Heart left ventricle (tissue), 16 donors: ENCODE measurements around the gene RANBP3. TPM values are rescaled to one million over a fixed set of nuclear protein-coding genes. Genes with fewer than 3 reads are reported as not detected.
A peak's percentile ranks its signal among the peaks of the same experiment; 100 is the strongest.

ENCODE experiments used
- ATAC-seq, 4 donors: fragments of 200-7000 bp; cut with Tn5 transposase; one replicate each; pipeline ENCODE4 v1.9.1; 2020 to 2022; ENCODE audit warnings: moderate library complexity in 4 of 4, mild to moderate bottlenecking in 3 of 4, moderate number of reproducible peaks in 1 of 4
- DNase-seq, 5 donors: peaks; one replicate each; pipeline ENCODE4 v3.0.0-alpha.2; 2020
- H3K27ac ChIP-seq, 12 donors: fragments of 200-600 bp; sonication (generic) in 4 of 12; one replicate each; pipeline versions ENCODE4 v1.5.0 to v1.8.0; 2016 to 2022; ENCODE audit warnings: mild to moderate bottlenecking in 2 of 12
- H3K27me3 ChIP-seq, 9 donors: fragments of 200-600 bp; sonication (generic) in 2 of 9; one replicate each; pipeline versions ENCODE4 v1.5.1 to v1.8.0; 2016 to 2022; ENCODE audit warnings: mild to moderate bottlenecking in 3 of 9
- H3K36me3 ChIP-seq, 9 donors: fragments of 200-600 bp; sonication (generic) in 2 of 9; one replicate each; pipeline versions ENCODE4 v1.5.0 to v1.8.0; 2018 to 2022; ENCODE audit warnings: mild to moderate bottlenecking in 2 of 9
- H3K4me1 ChIP-seq, 12 donors: fragments of 200-600 bp; sonication (generic) in 4 of 12; one replicate each; pipeline versions ENCODE4 v1.5.0 to v1.8.0; 2016 to 2022; ENCODE audit warnings: mild to moderate bottlenecking in 3 of 12
- H3K4me3 ChIP-seq, 12 donors: fragments of 200-600 bp; sonication (generic) in 4 of 12; one replicate each; pipeline versions ENCODE4 v1.5.0 to v1.8.0; 2017 to 2022; ENCODE audit warnings: mild to moderate bottlenecking in 9 of 12, moderate library complexity in 4 of 12
- H3K9me3 ChIP-seq, 12 donors: fragments of 200-600 bp; sonication (generic) in 4 of 12; one replicate each; pipeline versions ENCODE4 v1.5.0 to v1.8.0; 2016 to 2022; ENCODE audit warnings: mild to moderate bottlenecking in 1 of 12
- CTCF ChIP-seq, 12 donors: fragments of 200-600 bp; sonication (generic) in 4 of 12; IDR thresholded peaks; one replicate each; pipeline versions ENCODE4 v1.5.0 to v1.8.0; 2018 to 2022; ENCODE audit warnings: antibody characterized with exemption in 12 of 12, mild to moderate bottlenecking in 5 of 12
- POLR2A ChIP-seq, 2 donors: fragments of 450-650 bp; IDR thresholded peaks; one replicate each; pipeline ENCODE4 v1.6.1; 2017; ENCODE audit warnings: antibody characterized with exemption in 2 of 2, mild to moderate bottlenecking in 2 of 2, moderate library complexity in 2 of 2
- WGBS, 4 donors: extraction: QIAGEN DNeasy Blood & Tissue Kit in 2 of 4; methylation state at CpG; one replicate each; pipeline versions ENCODE4 v1.1.5 to v1.1.7; 2013 to 2018; 5-methylcytosine and 5-hydroxymethylcytosine counted together
- intact Hi-C, 10 donors: fragments of 100-400 bp; cut with DNase I; formaldehyde crosslinking; loops; one replicate each; pipeline versions ENCODE4 v1.11.1 to v1.14.2; 2022
- polyA plus RNA-seq, 2 donors: library from polyadenylated mRNA; stranded (reverse); fragments of 200-250 nt; gene quantifications; one replicate each; pipeline ENCODE4 v1.2.3, GENCODE V29; 2013
- total RNA-seq, 9 donors: library from RNA; depleted of rRNA in 2 of 9; stranded (reverse); fragments of >200 nt in 2 of 9; fragmentation: NEBNext Ultra II Directional in 3 of 9; extraction: Animal tissue kit (Norgen Biotek cat#: 25700) in 3 of 9; gene quantifications; one replicate each; pipeline versions ENCODE4 v1.1.0 to v1.2.4, GENCODE V29; 2016 to 2023
- donor health status: ischemic (EF 13 %, LVEDD 7.1; RV severe dilation, severe dysfunction).
- donor health status: healthy with polysubstance abuse.
- donor health status: DM: no; HTN: yes; CAD: no.
- donor health status: DM: no; HTN: no; CAD: no.
- donor health status: ischemic (EF 25% LVEDD 6.9; RV normal size, moderate dysfunction).
- donor health status: ischemic (EF 25% LVEDD 5.7; RV mildly dilated, moderate dysfunction).
- donor health status: healthy.
- donor health status: DM: yes; HTN: yes; CAD: no.
- donor health status: ischemic (EF 35%, LVEDD 5.7; RV mildly dilated, moderate dysfunction).
- donor health status: nonischemic (EF 11% LVEDD 7.7; RV severe dilation, severe dysfunction).
- donor health status: DM: yes; HTN: yes; CAD: no.
- donor health status: PGD.
- donor health status: ischemic (EF 29% LVEDD 5.4; RV normal size, mild dysfunction).
- donor health status: nonischemic (EF 23%, LVEDD 6.1; RV moderate dilation, normal function).

RANBP3 gene
- total and polyA plus RNA-seq, 11 donors, result 29.4 to 80.7 (median 58.0) TPM

GRCh38 chr19:5925830-5926427, 52.0 kb downstream of the RANBP3 start:
- peaks cover 0 to 100% (median 95%) of the 10 kb centered on the region in 9 donors for H3K36me3 ChIP-seq
- H3K27me3 ChIP-seq, result no peaks in the 10 kb centered on the region
- ATAC-seq, result no peak
- DNase-seq, result no peak
- peak overlapping the region; percentile 15 to 75 (median 56) for H3K27ac ChIP-seq
- H3K4me3 ChIP-seq, result no peak overlapping the region
- H3K9me3 ChIP-seq, result no peaks in the 10 kb centered on the region
- 89 to 94% (median 89%) methylated on average over 18 of the region's 18 CpGs for WGBS, 4 donors
- peaks cover 2 to 27% (median 17%) of the 10 kb centered on the region in 12 donors for H3K4me1 ChIP-seq
- intact Hi-C loops, result no loop called here
- no peak for TF ChIP-seq CTCF (IDR thresholded peaks at IDR 0.05)
- no peak for TF ChIP-seq POLR2A (IDR thresholded peaks at IDR 0.05)

GRCh38 chr19:5923356-5923755, 54.6 kb downstream of the RANBP3 start:
- DNase-seq, result no peak
- H3K27ac ChIP-seq, result no peak overlapping the region
- no peaks in the 10 kb centered on the region for H3K9me3 ChIP-seq
- no peak overlapping the region for H3K4me3 ChIP-seq
- no peaks in the 10 kb centered on the region for H3K27me3 ChIP-seq
- H3K36me3 ChIP-seq, result peaks cover 0 to 100% (median 95%) of the 10 kb centered on the region in 9 donors
- 86 to 92% (median 90%) methylated on average over 7 to 16 of the region's 16 CpGs for WGBS, 4 donors
- intact Hi-C loops, result no loop called here
- TF ChIP-seq CTCF (IDR thresholded peaks at IDR 0.05) (no peak), POLR2A (IDR thresholded peaks at IDR 0.05) (no peak)
- peaks cover 2 to 27% (median 17%) of the 10 kb centered on the region in 12 donors for H3K4me1 ChIP-seq
- ATAC-seq, result no peak

- WGBS, 4 donors, result 87 to 95% (median 94%) methylated on average over 12 of the region's 12 CpGs
- intact Hi-C loops, result no loop called here
- no peak overlapping the region for H3K27ac ChIP-seq
- H3K9me3 ChIP-seq, result no peaks in the 10 kb centered on the region
- peaks cover 0 to 16% (median 13%) of the 10 kb centered on the region in 12 donors for H3K4me1 ChIP-seq
- no peaks in the 10 kb centered on the region for H3K27me3 ChIP-seq
- no peak overlapping the region for H3K4me3 ChIP-seq
- H3K36me3 ChIP-seq, result peaks cover 0 to 100% (median 95%) of the 10 kb centered on the region in 9 donors
- DNase-seq, result no peak
- ATAC-seq, result no peak
- TF ChIP-seq CTCF (IDR thresholded peaks at IDR 0.05) (no peak), POLR2A (IDR thresholded peaks at IDR 0.05) (no peak)
These were observed 55.8 kb downstream of the RANBP3 start for GRCh38 chr19:5922161-5922545.

- DNase-seq (no peak), ATAC-seq (no peak)
- H3K4me3 ChIP-seq, result no peak overlapping the region
- H3K9me3 ChIP-seq, result no peaks in the 10 kb centered on the region
- intact Hi-C loops, result no loop called here
- no peak for TF ChIP-seq POLR2A (IDR thresholded peaks at IDR 0.05)
- no peak for TF ChIP-seq CTCF (IDR thresholded peaks at IDR 0.05)
- no peaks in the 10 kb centered on the region for H3K27me3 ChIP-seq
- 85 to 88% (median 87%) methylated on average over 21 of the region's 21 CpGs for WGBS, 4 donors
- peaks cover 0 to 100% (median 97%) of the 10 kb centered on the region in 9 donors for H3K36me3 ChIP-seq
- H3K27ac ChIP-seq, result no peak overlapping the region
- H3K4me1 ChIP-seq, result peaks cover 0 to 12% (median 8%) of the 10 kb centered on the region in 12 donors
These were observed 56.3 kb downstream of the RANBP3 start for GRCh38 chr19:5921516-5922160.
